Esophagus (tissue), 2 donors: Measurements from ENCODE around the gene UCHL5. TPM values are rescaled to one million over a fixed set of nuclear protein-coding genes. Genes with fewer than 3 reads are reported as not detected.
"Not testable (repeated sequence)": the region's sequence is repeated elsewhere in the genome, so short reads cannot be mapped to it uniquely, and the experiment has no call there.

Experiments
- H3K27ac ChIP-seq, 2 donors: one replicate each; pipeline ENCODE4 v1.5.1; 2013; ENCODE audit warnings: low read depth in 2 of 2, mild to moderate bottlenecking in 2 of 2, inconsistent platforms in 1 of 2, low read length in 1 of 2, moderate library complexity in 1 of 2
- H3K27me3 ChIP-seq, 2 donors: one replicate each; pipeline ENCODE4 v1.6.1; 2013; ENCODE audit warnings: low read length in 2 of 2, control low read depth in 1 of 2, mild to moderate bottlenecking in 1 of 2; ENCODE audit not compliant: insufficient read depth in 2 of 2, control insufficient read depth in 1 of 2
- H3K36me3 ChIP-seq, 2 donors: one replicate each; pipeline ENCODE4 v1.6.1; 2013; ENCODE audit warnings: low read length in 1 of 2; ENCODE audit not compliant: control insufficient read depth in 2 of 2, insufficient read depth in 2 of 2
- H3K4me1 ChIP-seq, 2 donors: one replicate each; pipeline ENCODE4 v1.6.1; 2013; ENCODE audit warnings: low read length in 1 of 2; ENCODE audit not compliant: control insufficient read depth in 2 of 2, insufficient read depth in 2 of 2
- H3K4me3 ChIP-seq, 2 donors: one replicate each; pipeline ENCODE4 v1.5.1; 2013; ENCODE audit warnings: low read length in 2 of 2, mild to moderate bottlenecking in 2 of 2, low read depth in 1 of 2, moderate library complexity in 1 of 2
- H3K9me3 ChIP-seq, 2 donors: one replicate each; pipeline ENCODE4 v1.6.1; 2013; ENCODE audit warnings: mild to moderate bottlenecking in 2 of 2, low read depth in 1 of 2, low read length in 1 of 2, moderate library complexity in 1 of 2; ENCODE audit not compliant: control insufficient read depth in 2 of 2, insufficient read depth in 1 of 2
- WGBS, 2 donors: extraction: QIAGEN DNeasy Blood & Tissue Kit; methylation state at CpG; one replicate each; pipeline ENCODE4 v1.1.7; 2013; 5-methylcytosine and 5-hydroxymethylcytosine counted together
- polyA plus RNA-seq, 2 donors: library from polyadenylated mRNA; stranded (reverse); fragments of 200-250 nt; gene quantifications; one replicate each; pipeline ENCODE4 v1.2.3, GENCODE V29; 2013
- donor health status: healthy with polysubstance abuse.
- donor health status: Bipolar disorder and iron deficiency.

Gene UCHL5
- polyA plus RNA-seq, 2 donors = 18.1 to 24.6 TPM

DNA sequence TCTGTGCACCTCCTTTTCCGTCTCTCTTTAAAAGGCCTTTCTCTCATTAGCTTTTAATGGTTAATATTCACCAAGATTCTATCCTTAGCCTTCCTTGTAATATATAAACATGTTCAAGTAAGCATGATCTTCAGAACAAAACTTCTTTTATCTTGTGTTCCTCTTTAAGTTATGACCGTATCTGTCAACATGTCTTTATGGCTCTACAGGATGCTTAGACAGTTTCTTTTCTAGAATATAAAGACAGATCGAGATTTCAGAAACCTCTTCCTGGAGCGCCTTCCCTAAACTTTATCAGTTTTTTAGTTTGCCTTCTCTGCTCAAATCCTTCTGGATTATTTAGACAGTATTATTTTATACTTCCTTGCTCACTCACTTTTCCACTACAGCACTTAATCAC, 7.4 kb upstream of the UCHL5 start:
- Histone ChIP-seq H3K27ac (no peak overlapping the region), H3K9me3 (no peaks in the 10 kb centered on the region), H3K27me3 (no peaks in the 10 kb centered on the region), H3K4me3 (no peak overlapping the region), H3K4me1 (no peaks in the 10 kb centered on the region), H3K36me3 (no peaks in the 10 kb centered on the region)
- whole genome bisulfite sequencing, 2 donors = 84 to 91% methylated on average over 4 of the region's 4 CpGs

DNA sequence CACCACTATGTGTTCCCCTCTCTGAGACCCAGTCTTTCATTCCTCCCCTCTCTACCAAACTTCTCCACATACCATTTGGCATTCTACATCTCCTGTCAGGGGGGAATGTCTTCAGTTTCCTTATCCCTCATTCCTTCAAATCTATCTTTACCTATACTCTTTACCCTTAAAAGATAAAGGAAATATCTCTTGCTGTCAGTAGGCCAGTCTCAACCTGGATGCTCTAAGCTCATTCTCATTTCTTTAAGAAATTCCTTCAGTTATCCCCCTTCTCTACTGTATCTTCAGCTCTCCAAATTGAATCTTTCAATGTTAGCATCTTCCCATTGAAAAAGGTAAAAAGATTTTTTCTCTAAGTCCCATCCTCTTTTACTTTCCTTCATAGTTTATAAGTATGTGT, 6.8 kb upstream of the UCHL5 start:
- H3K36me3 ChIP-seq = no peaks in the 10 kb centered on the region
- no peaks in the 10 kb centered on the region for H3K4me1 ChIP-seq
- no peak overlapping the region for H3K27ac ChIP-seq

DNA sequence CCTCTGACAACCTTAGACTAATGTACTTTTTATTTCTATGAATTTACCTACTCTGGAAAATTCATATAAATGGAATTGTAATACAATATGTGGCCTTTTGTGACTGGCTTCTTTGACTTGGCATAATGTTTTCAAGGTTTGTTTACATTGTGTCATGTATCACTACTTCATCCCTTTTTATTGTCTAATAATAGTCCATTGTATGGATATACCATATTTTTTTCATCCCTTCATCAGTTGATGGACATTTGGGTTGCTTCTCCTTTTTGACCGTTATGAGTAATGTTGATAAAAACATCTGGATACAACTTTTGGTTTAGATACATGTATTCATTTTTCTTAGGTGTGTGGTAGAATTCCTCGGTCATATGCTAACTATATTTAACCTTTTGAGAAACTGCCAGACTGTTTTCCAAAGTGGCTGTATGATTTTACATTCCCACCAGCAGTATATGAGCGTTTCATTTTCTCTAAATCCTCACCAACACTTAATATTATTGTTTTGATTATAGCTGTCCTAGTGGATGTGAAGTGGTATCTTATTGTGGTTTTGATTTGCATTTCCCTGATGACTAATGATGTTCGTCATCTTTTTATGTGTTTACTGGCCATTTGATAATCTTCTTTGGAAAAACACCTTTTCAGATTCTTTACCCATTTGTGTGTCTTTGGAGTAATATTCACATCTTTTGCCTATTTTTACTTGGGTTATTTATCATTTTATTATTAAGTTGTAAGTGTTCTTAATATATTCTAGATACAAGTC, 3.7 kb upstream of the UCHL5 start:
- 88 to 89% methylated on average over 4 of the region's 4 CpGs for WGBS, 2 donors
- H3K27ac ChIP-seq = no peak overlapping the region
- no peak overlapping the region for H3K4me3 ChIP-seq
- H3K27me3 ChIP-seq = no peaks in the 10 kb centered on the region
- no peaks in the 10 kb centered on the region for H3K36me3 ChIP-seq
- H3K4me1 ChIP-seq = no peaks in the 10 kb centered on the region
- H3K9me3 ChIP-seq = no peaks in the 10 kb centered on the region

More for the DNA sequence above, 6.8 kb upstream of the UCHL5 start:
- Histone ChIP-seq H3K27me3 (no peaks in the 10 kb centered on the region), H3K9me3 (no peaks in the 10 kb centered on the region), H3K4me3 (no peak overlapping the region)

DNA sequence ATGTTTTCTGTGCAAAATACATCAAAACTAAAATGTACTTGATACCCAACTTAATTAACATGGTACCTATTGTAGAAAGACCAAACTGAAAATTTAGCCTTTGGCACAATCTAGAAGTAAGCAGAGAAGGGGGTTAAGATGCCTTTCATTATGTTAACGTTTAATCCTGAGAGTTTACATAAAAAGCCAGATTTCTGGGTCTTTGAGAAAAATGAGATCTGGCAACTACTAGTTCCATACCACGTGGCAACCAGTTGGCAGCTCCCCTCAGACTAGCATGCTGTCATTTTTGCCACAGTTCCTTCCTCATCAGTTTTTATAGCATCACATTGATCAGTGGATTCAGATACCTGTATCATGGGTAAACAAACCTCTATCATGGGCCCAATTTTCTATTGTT, 1.8 kb upstream of the UCHL5 start:
- no peaks in the 10 kb centered on the region for H3K9me3 ChIP-seq
- H3K27me3 ChIP-seq = no peaks in the 10 kb centered on the region
- WGBS, 2 donors = 9 to 14% methylated on average over 2 of the region's 2 CpGs
- no peaks in the 10 kb centered on the region for H3K4me1 ChIP-seq
- no peaks in the 10 kb centered on the region for H3K36me3 ChIP-seq
- H3K27ac ChIP-seq = no peak overlapping the region
- peak overlapping the region in 1 of 2 donors; percentile 90 for H3K4me3 ChIP-seq

DNA sequence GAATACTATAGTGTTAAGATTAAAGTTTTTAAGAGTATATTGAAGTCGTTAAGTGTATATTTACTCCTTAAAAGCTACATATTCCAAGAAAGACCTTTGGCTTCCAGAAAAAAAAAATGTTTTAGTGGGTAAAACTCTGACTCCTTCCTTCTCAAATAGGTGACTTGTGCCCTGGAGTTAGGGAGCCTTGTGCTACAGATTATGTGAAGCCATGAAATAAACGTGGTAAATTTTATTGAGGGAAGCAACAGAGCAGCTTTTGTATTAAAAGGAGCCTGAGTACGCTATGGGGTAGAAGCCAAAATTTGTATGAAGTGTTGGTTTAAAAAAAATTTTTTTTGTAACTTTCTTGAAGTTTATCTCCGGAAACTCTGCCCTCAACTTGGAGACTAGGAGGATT, 1.2 kb upstream of the UCHL5 start:
- H3K4me1 ChIP-seq = no peaks in the 10 kb centered on the region
- H3K36me3 ChIP-seq = no peaks in the 10 kb centered on the region
- H3K9me3 ChIP-seq = no peaks in the 10 kb centered on the region
- H3K27ac ChIP-seq = no peak overlapping the region
- H3K4me3 ChIP-seq = peak overlapping the region in 1 of 2 donors; percentile 90
- H3K27me3 ChIP-seq = no peaks in the 10 kb centered on the region
- 10 to 11% methylated on average over 4 of the region's 4 CpGs for whole genome bisulfite sequencing, 2 donors

DNA sequence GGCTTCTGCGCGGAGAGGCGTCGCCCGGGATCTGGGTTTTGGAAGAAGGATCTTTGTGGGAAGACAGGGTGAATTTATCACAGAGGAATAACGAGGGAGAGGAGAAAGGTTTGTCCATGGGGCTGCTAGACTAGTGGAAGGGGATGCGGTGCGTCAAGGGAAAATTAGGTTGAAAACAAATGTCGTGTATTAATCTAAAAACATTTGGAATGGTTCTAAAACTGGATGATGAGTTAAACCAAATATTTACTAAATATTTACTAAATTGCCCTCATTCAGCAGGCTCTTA, 899 bp upstream of the UCHL5 start:
- H3K27ac ChIP-seq = peak overlapping the region; percentile 95 to 100
- no peaks in the 10 kb centered on the region for H3K27me3 ChIP-seq
- 0 to 1% methylated on average over 9 of the region's 9 CpGs for WGBS, 2 donors

DNA sequence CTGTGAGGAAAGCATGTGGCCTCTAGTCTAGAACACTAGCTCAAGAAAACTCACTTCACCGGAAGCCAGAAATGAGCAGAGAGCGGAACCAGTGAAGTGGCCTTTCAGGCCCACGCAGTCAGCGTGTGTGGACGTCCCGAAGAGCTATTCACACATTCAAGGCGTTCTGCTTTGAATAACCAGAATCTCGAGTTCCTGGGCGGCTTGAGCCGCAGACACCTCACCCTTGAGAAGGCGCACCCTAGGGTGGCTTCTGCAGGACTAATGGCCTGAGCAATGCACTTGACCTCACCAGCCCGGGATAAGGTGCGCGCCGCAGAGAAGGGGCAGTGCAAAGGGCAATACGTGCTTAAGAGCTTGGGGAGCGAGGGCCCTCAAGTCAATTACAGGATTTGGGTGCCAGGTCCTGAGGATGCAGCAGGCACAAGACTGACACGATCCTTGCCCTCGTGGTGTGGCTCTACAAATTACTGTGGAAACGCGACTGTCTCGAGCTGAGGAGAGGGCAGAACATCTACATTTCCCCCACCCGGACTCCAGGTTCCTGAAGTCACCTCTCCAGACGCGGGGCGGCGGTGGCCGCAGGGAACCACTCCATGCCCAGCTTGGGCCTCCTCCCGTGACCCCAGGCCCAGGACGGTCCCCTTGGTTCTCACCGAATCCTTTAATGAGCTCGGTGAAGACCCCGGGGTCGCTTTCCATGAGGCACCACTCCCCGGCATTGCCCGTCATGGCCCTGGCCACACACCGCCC, 455 bp downstream of the UCHL5 start:
- Histone ChIP-seq H3K4me1 (no peaks in the 10 kb centered on the region), H3K9me3 (no peaks in the 10 kb centered on the region), H3K27me3 (no peaks in the 10 kb centered on the region), H3K27ac (peak overlapping the region; percentile 95 to 100), H3K4me3 (peak overlapping the region; percentile 79 to 90), H3K36me3 (no peaks in the 10 kb centered on the region)
- WGBS, 2 donors = 0 to 1% methylated on average over 37 of the region's 37 CpGs

More for the DNA sequence above, 899 bp upstream of the UCHL5 start:
- no peaks in the 10 kb centered on the region for H3K4me1 ChIP-seq
- peak overlapping the region; percentile 79 to 90 for H3K4me3 ChIP-seq
- no peaks in the 10 kb centered on the region for H3K9me3 ChIP-seq
- H3K36me3 ChIP-seq = no peaks in the 10 kb centered on the region

DNA sequence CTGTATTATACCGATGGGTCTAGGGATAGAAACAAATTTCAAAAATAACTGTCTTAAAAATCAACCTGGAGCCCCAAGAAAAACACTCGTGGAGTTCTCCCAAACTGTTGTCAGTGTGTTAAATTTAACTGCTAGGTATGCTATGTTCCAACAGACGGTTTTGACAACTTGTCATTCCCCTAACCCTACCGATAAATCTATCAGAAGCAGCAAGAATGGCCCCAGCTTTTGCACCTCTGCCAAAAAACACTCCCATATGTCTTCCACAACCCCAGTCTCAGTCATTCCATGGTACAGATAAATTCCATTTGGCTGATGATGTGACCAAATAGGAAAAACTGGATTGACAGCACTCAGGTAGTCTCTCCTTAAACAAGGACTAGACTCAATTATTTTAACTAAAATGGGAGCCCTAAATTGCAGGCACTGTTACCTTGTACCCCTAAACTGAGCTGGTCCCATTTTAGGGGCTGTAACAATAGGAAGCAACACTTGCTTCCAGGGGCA, 4.9 kb downstream of the UCHL5 start:
- Histone ChIP-seq H3K4me3 (no peak overlapping the region), H3K27ac (no peak overlapping the region), H3K27me3 (no peaks in the 10 kb centered on the region), H3K9me3 (no peaks in the 10 kb centered on the region), H3K4me1 (no peaks in the 10 kb centered on the region), H3K36me3 (peaks cover under 1 to 3% of the 10 kb centered on the region in 2 donors)
- 79 to 86% methylated on average over 4 of the region's 4 CpGs for WGBS, 2 donors

DNA sequence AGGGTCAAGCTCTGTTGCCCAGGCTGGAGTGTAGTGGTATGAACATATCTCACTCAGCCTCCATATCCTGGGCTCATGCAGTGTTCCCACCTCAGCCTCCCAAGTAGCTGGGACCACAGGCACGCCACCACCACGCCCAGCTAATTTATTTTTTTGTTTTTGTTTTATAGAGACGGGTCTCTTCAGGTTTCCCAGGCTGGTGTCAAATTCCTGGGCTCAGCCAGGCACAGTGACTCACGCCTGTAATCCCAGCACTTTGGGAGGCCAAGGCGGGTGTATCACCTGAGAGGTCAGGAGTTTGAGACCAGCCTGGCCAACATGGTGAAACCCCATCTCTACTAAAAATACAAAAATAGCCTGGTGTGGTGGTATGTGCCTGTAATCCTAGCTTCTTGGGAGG, 10.2 kb downstream of the UCHL5 start:
- 84 to 88% methylated on average over 5 of the region's 5 CpGs for WGBS, 2 donors
- not testable (repeated sequence) for H3K4me3 ChIP-seq, H3K27me3 ChIP-seq, H3K9me3 ChIP-seq, H3K27ac ChIP-seq, H3K36me3 ChIP-seq, H3K4me1 ChIP-seq
